Measurements from ENCODE around the gene VAX1. TPM values are rescaled to one million over a fixed set of nuclear protein-coding genes. Genes with fewer than 3 reads are reported as not detected.
A peak's percentile ranks its signal among the peaks of the same experiment; 100 is the strongest.

Gene VAX1
- total and polyA plus RNA-seq, 2 of the 4 experiments (the other 2 are of a cell fraction): not detected

GRCh38 chr10:117134306-117135025, 3.6 kb downstream of the VAX1 start:
- peak; percentile 53; the same call in 1 of the 2 replicates for ATAC-seq (ENCODE audit: low read depth)
- Histone ChIP-seq H2AK5ac (ENCODE audit: low read depth, low read length) (no peak overlapping the region), H4K8ac (ENCODE audit: low read depth in 2 of 2, low read length in 2 of 2) (no peak overlapping the region), H3K4me2 (ENCODE audit: low read depth, low read length) (peak overlapping the region; percentile 54), H3K79me1 (ENCODE audit: low read depth in 1 of 2, low read length in 2 of 2) (no peaks in the 10 kb centered on the region), H4K5ac (ENCODE audit: low read depth, low read length) (no peak overlapping the region), H3K4me3 (ENCODE audit: insufficient read depth, low read depth, low read length) (no peak overlapping the region), H2BK15ac (ENCODE audit: low read depth, low read length) (no peak overlapping the region), H3K18ac (ENCODE audit: low read depth, low read length) (no peak overlapping the region), H3K23ac (ENCODE audit: low read depth, low read length) (no peak overlapping the region), H2AFZ (replicated peaks; ENCODE audit: low read length, poor library complexity) (peak overlapping the region; percentile 65), H2BK5ac (ENCODE audit: low read depth, low read length, poor library complexity, severe bottlenecking) (no peak overlapping the region), H3K56ac (ENCODE audit: extremely low read depth, insufficient read depth, low read length) (no peak overlapping the region), H3K27ac (ENCODE audit: insufficient read depth, low read length) (no peak overlapping the region), H4K20me1 (ENCODE audit: insufficient read depth, low read length) (no peaks in the 10 kb centered on the region), H3K36me3 (ENCODE audit: control insufficient read depth, insufficient read depth, low read length) (no peaks in the 10 kb centered on the region), H2BK120ac (ENCODE audit: low read depth, low read length) (no peak overlapping the region), H3K4ac (ENCODE audit: low read depth, low read length) (no peak overlapping the region), H3K14ac (replicated peaks; ENCODE audit: low read depth, low read length) (no peak overlapping the region), H3K9me1 (ENCODE audit: insufficient read depth, low read length) (no peaks in the 10 kb centered on the region), H3K27me3 (ENCODE audit: control insufficient read depth, insufficient read depth, low read length) (peaks cover 93% of the 10 kb centered on the region), H2AK9ac (replicated peaks; ENCODE audit: low read depth, low read length, poor library complexity) (no peak overlapping the region), H3K9ac (ENCODE audit: low read depth, low read length) (no peak overlapping the region), H4K91ac (ENCODE audit: insufficient read depth, low read depth, low read length) (no peak overlapping the region), H3K9me3 (ENCODE audit: control insufficient read depth, insufficient read depth, low read length) (peaks cover 6% of the 10 kb centered on the region), H3K4me1 (ENCODE audit: control insufficient read depth, insufficient read depth, low read length) (peaks cover 6% of the 10 kb centered on the region; the same call in 1 of the 2 replicates), H2BK20ac (ENCODE audit: low read depth, low read length) (no peak overlapping the region)
- no TSS peak for BruUV-seq (replicated peaks)
- dilution Hi-C loops (cut with HindIII; ENCODE audit: low sequenced_read_pairs, unreplicated experiment): no loop called here
- POLR2A ChIA-PET (ENCODE audit: unreplicated experiment): no interaction called here
- no peak for TF ChIP-seq NFE2L2 (IDR thresholded peaks at IDR 0.05; ENCODE audit: low read depth, low read length)
- no peak for TF ChIP-seq CTCF (conservative IDR thresholded peaks at IDR 0.05; ENCODE audit: low read depth, low read length)
- TF ChIP-seq BHLHE40 (IDR thresholded peaks at IDR 0.05; ENCODE audit: low read depth, low read length): no peak
- no peak for TF ChIP-seq SMC3 (IDR thresholded peaks at IDR 0.05; ENCODE audit: low read depth, low read length)
- TF ChIP-seq FOS (IDR thresholded peaks at IDR 0.05; ENCODE audit: low read depth, low read length): no peak
- no peak for TF ChIP-seq MAFK (IDR thresholded peaks at IDR 0.05; ENCODE audit: low read depth, low read length)
- DNase-seq: no peak
- in situ Hi-C loops (cut with MboI; ENCODE audit: low sequenced_read_pairs): no loop called here
- WGBS, 2 experiments (ENCODE audit: extremely low coverage in 2 of 2, insufficient read length in 1 of 2): 5% methylated on average over 24 of the region's 72 CpGs; no CpG with 5 or more reads in 1 of the 2 experiments
- CTCF ChIA-PET: no interaction called here
- intact Hi-C loops (cut with micrococcal nuclease): no loop called here
